Neural progenitor cell (in vitro differentiated cells): Measurements from ENCODE around the gene RORB. TPM values are rescaled to one million over a fixed set of nuclear protein-coding genes. Genes with fewer than 3 reads are reported as not detected.

Experiments used
- DNase-seq: peaks from one replicate; pipeline ENCODE4 v3.0.0-alpha.2; 2016; ENCODE audit warnings: low spot score
- H2AFZ ChIP-seq: fragments of 200-600 bp; sonication (generic); replicated peaks from 2 replicates; pipeline ENCODE4 v1.6.1; 2016; ENCODE audit warnings: antibody characterized with exemption
- H3F3A ChIP-seq: fragments of 200-600 bp; sonication (generic); 2 replicates; pipeline ENCODE4 v1.6.1; 2016; ENCODE audit warnings: antibody characterized with exemption, low read depth
- H3K27ac ChIP-seq: fragments of 200-600 bp; sonication (generic); 2 replicates; pipeline ENCODE4 v1.5.1; 2016; ENCODE audit warnings: mild to moderate bottlenecking
- H3K27me3 ChIP-seq: fragments of 200-600 bp; sonication (generic); 2 replicates; pipeline ENCODE4 v1.6.1; 2016; ENCODE audit warnings: mild to moderate bottlenecking, moderate library complexity
- H3K36me3 ChIP-seq: fragments of 200-600 bp; sonication (generic); 2 replicates; pipeline ENCODE4 v1.5.1; 2016
- H3K4me1 ChIP-seq: fragments of 200-600 bp; sonication (generic); 2 replicates; pipeline ENCODE4 v1.6.1; 2016; ENCODE audit warnings: mixed run types
- H3K4me2 ChIP-seq: fragments of 200-600 bp; sonication (generic); 2 replicates; pipeline ENCODE4 v1.6.1; 2016
- H3K4me3 ChIP-seq: fragments of 200-600 bp; sonication (generic); 2 replicates; pipeline ENCODE4 v1.5.1; 2016
- H3K79me2 ChIP-seq: fragments of 200-600 bp; sonication (generic); 2 replicates; pipeline ENCODE4 v1.6.1; 2016; ENCODE audit warnings: low read depth
- H3K9ac ChIP-seq: fragments of 200-600 bp; sonication (generic); 2 replicates; pipeline ENCODE4 v1.6.1; 2016
- H3K9me3 ChIP-seq: fragments of 200-600 bp; sonication (generic); 2 replicates; pipeline ENCODE4 v1.5.1; 2016; ENCODE audit warnings: low read depth
- H4K20me1 ChIP-seq: fragments of 200-600 bp; sonication (generic); 2 replicates; pipeline ENCODE4 v1.6.1; 2016; ENCODE audit warnings: low read depth
- H3K27ac Mint-ChIP-seq: 3 replicates; pipeline ENCODE4 v1.8.0; 2021; ENCODE audit warnings: mixed read lengths
- H3K27me3 Mint-ChIP-seq: 2 replicates; pipeline ENCODE4 v1.8.0; 2022; ENCODE audit warnings: low read depth, mild to moderate bottlenecking, inconsistent platforms, moderate library complexity, mixed read lengths; ENCODE audit not compliant: insufficient read depth
- H3K36me3 Mint-ChIP-seq: 3 replicates; pipeline ENCODE4 v1.8.0; 2021; ENCODE audit warnings: mixed read lengths
- H3K4me1 Mint-ChIP-seq: 3 replicates; pipeline ENCODE4 v1.8.0; 2021; ENCODE audit warnings: mixed read lengths
- H3K4me3 Mint-ChIP-seq: 3 replicates; pipeline ENCODE4 v1.8.0; 2021; ENCODE audit warnings: mild to moderate bottlenecking, moderate library complexity, mixed read lengths
- H3K9me3 Mint-ChIP-seq: 3 replicates; pipeline ENCODE4 v1.8.0; 2020; ENCODE audit warnings: mixed read lengths
- EZH2 ChIP-seq: fragments of 200-600 bp; sonication (generic); IDR thresholded peaks from 2 replicates; pipeline ENCODE4 v1.6.1; 2017; ENCODE audit warnings: antibody characterized with exemption, mild to moderate bottlenecking, moderate library complexity
- EZH2phosphoT487 ChIP-seq: fragments of 200-600 bp; sonication (generic); IDR thresholded peaks from 2 replicates; pipeline ENCODE4 v1.6.1; 2017; ENCODE audit warnings: antibody characterized with exemption
- total RNA-seq: library from RNA; depleted of rRNA; stranded (reverse); fragments of >200 nt; gene quantifications from 2 replicates; pipeline ENCODE4 v1.2.3, GENCODE V29; 2015; ENCODE audit warnings: low replicate concordance
- TF ChIP-seq, protein P1 (sequence below): fragments of 200-600 bp; sonication (generic); IDR thresholded peaks from 2 replicates; pipeline ENCODE4 v1.5.1; 2017; ENCODE audit warnings: antibody characterized with exemption, mild to moderate bottlenecking

RORB gene
- total RNA-seq, 1 donor from 2014 or later: 4.2 TPM

DNA sequence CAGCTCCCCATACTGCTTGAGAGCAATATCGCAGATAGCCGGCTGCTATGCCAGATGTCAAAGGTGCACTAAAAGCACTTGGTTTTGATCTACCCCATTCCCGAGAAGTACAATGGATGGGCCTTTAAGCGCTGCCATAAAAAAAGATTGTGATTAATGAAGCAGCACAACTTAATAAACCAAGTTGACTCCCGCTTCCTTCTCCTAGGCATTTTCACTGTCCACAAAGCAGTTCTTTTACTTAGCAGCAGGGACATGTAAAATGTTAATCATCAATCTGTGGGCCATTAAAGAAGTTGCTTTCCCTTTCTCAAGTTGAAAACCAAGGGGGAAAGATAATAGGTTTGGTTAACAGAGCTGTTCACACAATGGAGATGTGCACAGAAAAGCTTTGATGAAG, 214.2 kb downstream of the RORB start:
- TF ChIP-seq EZH2 (no peak), EZH2phosphoT487 (no peak)
- TF ChIP-seq, protein P1, sequence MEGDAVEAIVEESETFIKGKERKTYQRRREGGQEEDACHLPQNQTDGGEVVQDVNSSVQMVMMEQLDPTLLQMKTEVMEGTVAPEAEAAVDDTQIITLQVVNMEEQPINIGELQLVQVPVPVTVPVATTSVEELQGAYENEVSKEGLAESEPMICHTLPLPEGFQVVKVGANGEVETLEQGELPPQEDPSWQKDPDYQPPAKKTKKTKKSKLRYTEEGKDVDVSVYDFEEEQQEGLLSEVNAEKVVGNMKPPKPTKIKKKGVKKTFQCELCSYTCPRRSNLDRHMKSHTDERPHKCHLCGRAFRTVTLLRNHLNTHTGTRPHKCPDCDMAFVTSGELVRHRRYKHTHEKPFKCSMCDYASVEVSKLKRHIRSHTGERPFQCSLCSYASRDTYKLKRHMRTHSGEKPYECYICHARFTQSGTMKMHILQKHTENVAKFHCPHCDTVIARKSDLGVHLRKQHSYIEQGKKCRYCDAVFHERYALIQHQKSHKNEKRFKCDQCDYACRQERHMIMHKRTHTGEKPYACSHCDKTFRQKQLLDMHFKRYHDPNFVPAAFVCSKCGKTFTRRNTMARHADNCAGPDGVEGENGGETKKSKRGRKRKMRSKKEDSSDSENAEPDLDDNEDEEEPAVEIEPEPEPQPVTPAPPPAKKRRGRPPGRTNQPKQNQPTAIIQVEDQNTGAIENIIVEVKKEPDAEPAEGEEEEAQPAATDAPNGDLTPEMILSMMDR: no peak
- H3K9me3 ChIP-seq: no peaks in the 10 kb centered on the region
- no peak overlapping the region for H3K9ac ChIP-seq
- no peak overlapping the region for H3K4me2 ChIP-seq
- no peak overlapping the region for H3K4me3 Mint-ChIP-seq
- H3K36me3 Mint-ChIP-seq: no peaks in the 10 kb centered on the region
- H4K20me1 ChIP-seq: no peaks in the 10 kb centered on the region
- H3K27ac ChIP-seq: no peak overlapping the region
- H2AFZ ChIP-seq: no peak overlapping the region
- no peaks in the 10 kb centered on the region for H3K4me1 ChIP-seq
- H3F3A ChIP-seq: no peaks in the 10 kb centered on the region
- H3K4me1 Mint-ChIP-seq: peaks cover 2% of the 10 kb centered on the region
- no peak for DNase-seq
- H3K79me2 ChIP-seq: no peaks in the 10 kb centered on the region
- H3K27me3 ChIP-seq: no peaks in the 10 kb centered on the region
- no peak overlapping the region for H3K4me3 ChIP-seq
- no peaks in the 10 kb centered on the region for H3K36me3 ChIP-seq
- peaks cover 2% of the 10 kb centered on the region for H3K27me3 Mint-ChIP-seq
- no peak overlapping the region for H3K27ac Mint-ChIP-seq
- no peaks in the 10 kb centered on the region for H3K9me3 Mint-ChIP-seq

DNA sequence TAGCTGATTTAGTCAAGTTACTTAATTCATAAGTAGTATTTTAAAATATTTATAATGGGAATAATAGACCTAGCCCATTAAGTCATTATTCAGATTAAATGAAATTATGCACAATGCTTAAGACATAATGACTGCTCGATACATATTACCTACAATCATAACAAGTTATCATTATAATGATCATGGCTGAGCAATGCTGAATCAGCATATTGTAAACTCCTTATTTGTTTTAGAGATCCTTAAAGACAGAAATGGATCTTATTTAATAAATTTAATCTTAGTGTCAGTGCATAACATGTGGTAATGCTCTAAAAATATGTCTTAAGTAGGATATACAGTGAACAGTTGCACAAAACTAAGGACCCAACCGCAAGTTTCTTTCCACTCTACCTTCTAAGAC, 221.6 kb downstream of the RORB start:
- H3K4me3 ChIP-seq: no peak overlapping the region
- Mint-ChIP-seq H3K36me3 (no peaks in the 10 kb centered on the region), H3K4me1 (no peaks in the 10 kb centered on the region), H3K4me3 (no peak overlapping the region), H3K9me3 (no peaks in the 10 kb centered on the region), H3K27ac (no peak overlapping the region), H3K27me3 (no peaks in the 10 kb centered on the region)
- no peak overlapping the region for H3K4me2 ChIP-seq
- no peaks in the 10 kb centered on the region for H4K20me1 ChIP-seq
- TF ChIP-seq EZH2: no peak
- no peak for TF ChIP-seq EZH2phosphoT487
- TF ChIP-seq, protein P1: no peak
- H3F3A ChIP-seq: no peaks in the 10 kb centered on the region
- DNase-seq: no peak
- no peak overlapping the region for H3K9ac ChIP-seq
- H2AFZ ChIP-seq: no peak overlapping the region
- H3K27me3 ChIP-seq: no peaks in the 10 kb centered on the region
- H3K79me2 ChIP-seq: no peaks in the 10 kb centered on the region
- H3K4me1 ChIP-seq: no peaks in the 10 kb centered on the region
- no peak overlapping the region for H3K27ac ChIP-seq
- H3K36me3 ChIP-seq: no peaks in the 10 kb centered on the region
- H3K9me3 ChIP-seq: no peaks in the 10 kb centered on the region

DNA sequence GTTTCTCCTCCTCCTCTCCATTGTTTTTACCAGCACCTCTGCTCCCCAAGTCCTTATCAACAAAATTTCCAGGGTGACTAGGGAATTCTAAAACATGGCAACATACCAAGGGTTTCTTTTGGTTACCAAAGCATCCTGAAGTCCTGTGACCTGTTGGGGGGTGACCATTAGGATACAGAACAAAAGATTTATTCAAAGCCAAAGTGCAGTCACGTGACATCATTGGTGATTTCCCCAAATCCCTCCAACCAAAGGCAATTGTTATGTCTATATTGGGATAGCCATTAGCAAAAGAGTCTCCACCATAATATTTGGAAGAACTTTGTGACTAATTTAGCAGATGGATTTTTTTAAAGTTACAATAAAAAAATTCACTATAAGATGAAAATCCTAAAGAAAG, 222.2 kb downstream of the RORB start:
- Histone ChIP-seq H3F3A (no peaks in the 10 kb centered on the region), H3K27me3 (no peaks in the 10 kb centered on the region), H3K4me2 (no peak overlapping the region), H3K4me1 (no peaks in the 10 kb centered on the region), H3K9me3 (no peaks in the 10 kb centered on the region), H3K27ac (no peak overlapping the region), H2AFZ (no peak overlapping the region), H3K9ac (no peak overlapping the region), H4K20me1 (no peaks in the 10 kb centered on the region), H3K4me3 (no peak overlapping the region), H3K36me3 (no peaks in the 10 kb centered on the region), H3K79me2 (no peaks in the 10 kb centered on the region)
- H3K4me1 Mint-ChIP-seq: no peaks in the 10 kb centered on the region
- no peak overlapping the region for H3K4me3 Mint-ChIP-seq
- no peaks in the 10 kb centered on the region for H3K9me3 Mint-ChIP-seq
- no peaks in the 10 kb centered on the region for H3K27me3 Mint-ChIP-seq
- no peak for DNase-seq
- TF ChIP-seq EZH2phosphoT487: no peak
- TF ChIP-seq, protein P1: no peak
- TF ChIP-seq EZH2: no peak
- H3K36me3 Mint-ChIP-seq: no peaks in the 10 kb centered on the region
- no peak overlapping the region for H3K27ac Mint-ChIP-seq
